NCI-H446 treated with DMSO at 0.1 percent for 48 hours (cell line): ENCODE results near the gene METTL27.
"Not testable (repeated sequence)": the region's sequence is repeated elsewhere in the genome, so short reads cannot be mapped to it uniquely, and the experiment has no call there.

Source experiments
- DNase-seq: peaks from one replicate; lab custom pipeline; 2025; lab: John Stamatoyannopoulos, UW

METTL27 gene

DNA sequence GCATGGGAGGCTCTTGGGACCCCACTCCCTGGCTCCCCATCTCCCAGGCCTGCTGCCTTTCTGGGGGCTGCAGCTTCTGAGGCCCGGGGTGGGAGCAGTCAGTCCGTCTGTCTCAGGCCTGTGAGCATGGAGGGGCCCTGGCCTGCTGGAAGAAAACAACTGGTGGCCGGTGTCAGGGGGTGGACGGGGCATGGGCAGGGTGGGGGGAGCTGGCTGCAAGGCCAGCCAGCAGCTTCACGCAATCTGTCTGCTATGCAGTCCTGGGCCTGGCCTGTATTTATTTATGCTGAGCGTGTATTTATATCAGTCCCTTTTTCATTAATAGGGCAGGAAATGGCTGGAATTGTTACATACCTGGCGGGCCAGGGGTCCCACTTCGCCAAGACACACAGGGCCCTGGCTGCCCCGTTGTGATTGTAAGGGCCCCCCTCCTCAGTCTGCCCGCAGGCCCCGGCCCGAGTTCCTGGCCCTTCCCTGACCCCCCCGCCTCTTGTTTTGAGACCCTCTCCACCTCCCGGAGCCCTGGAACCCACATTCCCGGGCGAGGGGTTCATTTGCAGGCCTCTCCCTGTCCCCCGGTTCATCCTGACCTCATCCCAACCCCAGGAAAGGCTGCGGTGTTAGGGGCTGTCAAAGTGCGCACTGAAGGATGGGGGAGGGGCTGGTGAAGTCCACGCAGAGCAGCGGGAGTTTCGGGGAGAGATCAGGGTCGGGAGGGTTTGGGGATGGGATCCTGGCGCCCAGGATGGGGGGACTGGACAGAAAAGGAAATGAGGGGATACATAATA is 26.9 kb upstream of the METTL27 start:
- DNase-seq = no peak

GRCh38 chr7:73866446-73866767 is 24.1 kb upstream of the METTL27 start:
- DNase-seq = no peak

GRCh38 chr7:73865738-73866445 is 23.6 kb upstream of the METTL27 start:
- DNase-seq = no peak

DNA sequence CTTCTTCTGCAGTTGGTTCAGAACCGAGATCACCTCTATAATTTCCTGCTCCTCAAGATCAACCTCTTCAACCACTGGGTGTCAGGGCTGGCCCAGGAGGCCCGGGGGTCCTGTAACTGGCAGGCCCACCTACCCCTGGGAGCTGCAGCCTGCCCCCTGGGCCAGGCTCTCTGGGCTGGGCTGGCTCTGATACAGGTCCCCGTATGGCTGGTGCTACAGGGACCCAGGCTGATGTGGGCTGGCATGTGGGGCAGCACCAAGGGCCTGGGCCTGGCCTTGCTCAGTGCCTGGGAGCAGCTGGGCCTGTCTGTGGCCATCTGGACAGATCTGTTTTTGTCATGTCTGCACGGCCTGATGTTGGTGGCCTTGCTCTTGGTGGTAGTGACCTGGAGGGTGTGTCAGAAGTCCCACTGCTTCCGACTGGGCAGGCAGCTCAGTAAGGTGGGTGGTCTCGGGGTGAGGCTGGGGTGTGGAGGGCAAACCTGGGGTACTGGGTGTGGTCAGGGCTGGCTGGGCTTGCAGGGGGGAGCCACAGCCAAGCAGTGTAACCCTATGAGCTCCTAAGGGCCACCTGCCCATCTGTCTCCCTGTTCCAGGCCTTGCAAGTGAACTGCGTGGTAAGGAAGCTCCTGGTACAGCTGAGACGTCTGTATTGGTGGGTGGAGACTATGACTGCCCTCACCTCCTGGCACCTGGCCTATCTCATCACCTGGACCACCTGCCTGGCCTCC is 22.8 kb upstream of the METTL27 start:
- DNase-seq = no peak

GRCh38 chr7:73861305-73861704 is 19.0 kb upstream of the METTL27 start:
- no peak for DNase-seq

DNA sequence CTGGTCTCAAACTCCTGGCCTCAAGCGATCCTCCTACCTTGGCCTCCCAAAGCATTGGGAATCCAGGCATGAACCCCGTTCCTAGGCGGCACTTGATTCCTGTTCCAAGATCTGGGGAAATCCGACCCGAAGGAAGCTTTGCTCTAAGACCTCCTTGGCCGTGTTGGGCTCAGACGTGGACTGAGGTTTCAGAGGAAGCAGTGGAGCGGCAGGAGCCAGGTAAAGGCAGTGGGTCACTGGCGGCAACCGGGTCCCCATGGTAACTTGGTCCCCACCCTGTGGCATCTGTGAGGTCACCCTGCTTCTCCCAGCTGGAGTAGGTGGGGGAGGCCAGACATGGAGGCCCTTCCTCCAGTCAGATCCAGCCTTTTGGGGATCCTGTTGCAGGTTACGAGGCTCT is 18.5 kb upstream of the METTL27 start, which contains the start of gene TMEM270:
TSS of gene TMEM270 (plus strand) at position 301 of the 400 bp plus-strand sequence. CDS start at position 337, 36 bp downstream.
- DNase-seq = no peak

GRCh38 chr7:73858807-73859206 is 16.5 kb upstream of the METTL27 start:
- DNase-seq = no peak

DNA sequence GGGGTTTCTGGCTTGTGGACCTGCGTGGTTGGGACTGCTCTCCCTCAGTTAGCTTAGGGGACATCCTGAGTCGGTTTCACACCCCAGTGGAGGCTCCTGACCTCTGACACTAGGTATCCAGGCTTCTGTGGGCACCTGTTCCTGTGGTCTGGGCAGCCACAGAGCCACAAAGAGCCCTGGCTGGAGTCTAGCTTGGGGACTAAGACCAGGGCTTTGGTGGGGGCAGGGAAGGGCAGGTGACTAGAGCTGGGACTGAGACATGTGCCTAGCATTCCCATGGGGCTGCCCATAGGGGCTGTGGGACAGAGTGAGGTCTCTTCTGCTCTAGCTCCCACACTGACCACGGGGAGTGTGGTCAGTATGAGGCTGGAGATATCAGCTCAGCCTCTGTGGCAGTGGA is 14.6 kb upstream of the METTL27 start:
- DNase-seq = no peak

DNA sequence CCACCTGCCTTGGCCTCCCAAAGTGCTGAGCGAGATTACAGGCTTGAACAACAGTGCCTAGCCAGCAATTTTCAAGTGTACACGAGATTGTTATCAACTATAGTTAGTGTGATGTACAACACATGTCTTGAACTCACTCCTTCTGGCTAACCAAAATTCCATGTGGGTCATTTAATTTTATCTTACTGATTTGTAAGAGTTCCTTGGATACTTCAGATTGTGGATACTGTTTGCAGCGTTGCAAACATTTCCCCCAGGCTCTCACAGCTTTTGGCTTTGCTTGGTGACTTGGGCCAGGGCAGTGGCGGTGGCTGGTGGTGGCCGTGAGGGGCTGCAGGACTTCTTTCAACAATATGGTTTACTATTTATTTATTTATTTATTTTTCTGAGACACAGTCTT is 10.2 kb upstream of the METTL27 start:
- no peak for DNase-seq

DNA sequence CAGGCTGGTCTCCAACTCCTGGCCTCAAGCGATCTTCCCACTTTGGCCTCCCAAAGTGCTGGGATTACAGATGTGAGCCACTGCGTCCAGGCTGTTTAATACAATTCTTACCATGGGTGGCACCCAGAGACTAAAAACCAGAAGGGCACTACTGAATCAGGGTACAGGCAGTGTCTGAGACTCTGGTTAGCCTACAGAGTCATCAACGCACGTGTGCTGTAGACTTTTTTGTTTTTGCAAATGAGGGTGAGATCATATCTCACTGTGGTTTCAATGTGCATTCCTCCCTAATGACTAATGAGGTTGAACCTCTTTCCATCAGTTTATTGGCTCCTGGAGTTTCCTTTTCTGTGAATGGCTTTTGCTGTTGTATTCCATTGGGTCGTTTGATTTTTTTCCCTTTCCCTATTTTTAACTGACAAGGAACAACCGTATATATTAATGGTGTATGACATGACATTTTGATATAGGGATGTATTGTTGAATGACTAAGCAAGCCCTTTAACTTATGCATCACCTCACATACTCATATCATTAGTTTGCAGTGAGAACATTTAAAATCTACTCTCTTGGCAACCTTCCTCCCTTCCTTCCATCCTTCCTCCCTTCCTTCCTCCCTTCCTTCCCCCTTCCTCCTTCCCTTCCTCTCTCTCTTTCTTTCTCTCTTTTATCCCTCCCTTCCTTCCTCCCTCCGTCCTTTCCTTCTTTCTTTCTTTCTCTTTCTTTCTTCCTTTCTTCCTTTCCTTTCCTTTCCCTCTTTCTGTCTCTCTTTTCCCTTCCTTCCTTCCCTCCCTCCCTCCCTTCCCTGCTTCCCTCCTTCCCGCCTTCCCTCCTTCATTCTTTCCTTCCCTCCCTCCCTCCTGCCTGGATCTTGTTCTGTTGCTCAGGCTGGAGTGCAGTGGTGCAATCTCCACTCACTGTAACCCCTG is 9.4 kb upstream of the METTL27 start:
- no peak for DNase-seq

DNA sequence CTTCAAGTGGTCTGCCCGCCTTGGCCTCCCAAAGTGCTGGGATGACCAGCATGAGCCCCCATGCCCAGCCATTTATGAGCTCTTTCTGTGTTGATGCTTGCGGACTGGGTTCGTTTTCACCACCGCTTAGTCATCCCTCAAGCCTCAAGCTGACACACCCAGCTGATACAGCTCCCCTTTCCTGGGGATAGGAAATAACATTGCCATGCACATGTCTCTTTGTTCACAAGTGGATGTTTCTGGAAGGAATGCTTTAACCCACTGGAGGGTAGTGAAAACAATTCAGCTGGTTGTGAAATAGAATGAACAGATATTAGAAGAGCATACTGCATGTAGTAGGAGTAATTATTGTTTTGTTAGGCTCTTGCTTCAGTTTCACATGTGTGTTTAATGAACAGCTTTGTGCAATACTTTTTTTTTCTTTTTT is 8.5 kb upstream of the METTL27 start:
- DNase-seq = no peak

DNA sequence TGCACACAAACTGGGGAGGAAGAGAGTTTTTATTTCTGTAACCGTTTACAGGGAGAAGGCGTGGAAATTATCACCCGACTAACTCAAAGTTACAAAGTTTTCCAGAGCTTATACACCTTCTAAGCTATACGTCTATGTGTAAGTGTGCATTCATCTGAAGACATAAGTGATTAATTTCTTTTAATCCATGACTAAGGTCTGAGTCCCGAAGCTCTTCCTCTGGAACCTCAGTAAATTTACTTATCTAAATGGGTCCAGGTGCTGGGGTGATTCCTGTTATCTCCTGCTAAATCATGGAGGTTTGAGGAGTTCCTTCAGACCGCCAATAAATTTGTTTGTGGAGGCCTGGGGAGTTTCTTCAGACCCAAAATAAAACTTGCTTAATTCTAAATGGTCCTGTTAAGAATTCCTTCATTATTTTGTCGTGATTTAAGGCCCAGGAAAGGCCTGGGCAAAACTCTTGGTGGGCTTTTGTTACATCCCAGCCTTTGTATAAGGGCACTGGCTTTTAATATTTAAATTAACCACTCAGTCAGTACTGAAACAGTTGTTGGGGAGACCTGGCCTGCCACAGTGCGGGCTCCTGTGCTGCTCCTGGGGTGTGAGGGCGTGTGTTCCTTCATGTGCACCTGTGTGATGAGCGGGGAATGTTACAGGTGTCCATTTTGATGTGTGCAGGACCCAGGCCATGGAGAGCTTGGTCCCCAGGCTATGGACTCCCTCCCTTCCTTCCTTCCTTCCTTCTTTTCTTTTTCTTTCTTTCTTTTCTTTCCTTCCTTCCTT is 5.8 kb upstream of the METTL27 start:
- no peak for DNase-seq

GRCh38 chr7:73845701-73846195 is 3.4 kb upstream of the METTL27 start:
- not testable (repeated sequence) for DNase-seq

- DNase-seq = no peak
Observed at GRCh38 chr7:73844848-73845460, 2.6 kb upstream of the METTL27 start.

GRCh38 chr7:73844131-73844547 is 1.8 kb upstream of the METTL27 start:
- no peak for DNase-seq

- DNase-seq = no peak
Observed at GRCh38 chr7:73841689-73842066, 638 bp downstream of the METTL27 start.

- DNase-seq = no peak
Observed at GRCh38 chr7:73840715-73841379, 1.5 kb downstream of the METTL27 start.

- no peak for DNase-seq
Observed at GRCh38 chr7:73839743-73840714, 2.3 kb downstream of the METTL27 start.

DNA sequence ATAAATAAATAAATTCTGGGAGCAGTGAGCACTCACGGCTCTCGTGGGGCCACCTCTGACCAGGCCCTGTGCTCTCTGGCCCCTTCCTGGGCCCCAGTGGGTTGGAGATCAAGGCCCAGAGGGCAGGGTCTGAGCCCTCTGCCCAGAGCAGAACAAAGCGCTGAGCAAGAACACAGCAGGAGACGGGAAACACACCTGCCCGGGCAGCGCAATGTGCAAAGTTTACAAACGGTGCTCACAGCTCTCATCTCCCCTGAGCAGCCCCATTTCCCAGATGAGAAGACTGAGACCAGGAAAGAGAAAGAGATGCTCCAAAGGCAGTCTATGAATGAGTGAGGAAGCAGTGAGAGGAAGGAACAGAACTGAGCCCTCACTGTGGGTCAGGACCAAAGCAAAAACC is 3.0 kb downstream of the METTL27 start:
- no peak for DNase-seq
